ENCODE data around the gene MESP2.
A peak's percentile ranks its signal among the peaks of the same experiment; 100 is the strongest.

Gene MESP2

DNA sequence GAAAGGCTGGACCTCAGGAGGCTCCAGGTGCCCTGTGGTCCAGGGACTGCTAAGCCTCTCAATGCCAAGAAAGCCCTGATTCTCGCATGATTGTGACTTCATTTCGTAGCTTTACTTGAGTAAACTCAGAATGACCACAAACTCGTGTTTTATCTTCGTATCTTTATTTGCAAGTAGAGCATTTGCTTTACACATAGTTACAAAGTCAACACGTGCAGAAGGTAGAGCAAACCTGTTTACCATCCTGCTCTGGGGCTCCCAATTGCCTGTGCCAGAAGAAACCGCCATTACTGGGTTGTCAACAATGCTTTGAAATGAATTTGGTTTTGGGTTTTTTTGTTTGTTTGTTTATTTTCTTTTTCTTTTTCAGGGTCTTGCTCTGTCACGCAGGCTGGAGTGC lies 19.2 kb upstream of the MESP2 start:
- no peak for DNase-seq (ENCODE audit: low read depth)

DNA sequence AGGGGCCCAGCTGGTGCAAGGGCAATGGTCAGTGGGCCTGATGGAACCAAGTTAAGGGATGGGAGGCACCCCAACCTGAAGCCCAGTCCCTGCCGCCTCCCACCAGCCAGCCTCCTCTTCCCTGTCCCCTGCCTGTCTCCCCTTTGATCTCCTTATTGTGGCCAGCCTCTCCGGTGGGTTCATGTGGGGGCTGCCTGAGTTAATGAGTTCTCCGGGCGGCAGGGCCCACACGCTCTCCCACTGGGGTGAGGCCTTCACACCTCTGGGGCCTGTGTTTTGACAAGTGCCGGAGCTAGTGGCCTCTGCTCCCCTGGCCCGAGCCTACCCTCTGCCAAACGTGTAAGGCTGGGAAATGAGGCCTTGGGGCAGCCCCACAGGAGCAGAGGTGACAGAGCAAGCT lies 17.8 kb upstream of the MESP2 start:
- no peak for DNase-seq (ENCODE audit: low read depth)

DNA sequence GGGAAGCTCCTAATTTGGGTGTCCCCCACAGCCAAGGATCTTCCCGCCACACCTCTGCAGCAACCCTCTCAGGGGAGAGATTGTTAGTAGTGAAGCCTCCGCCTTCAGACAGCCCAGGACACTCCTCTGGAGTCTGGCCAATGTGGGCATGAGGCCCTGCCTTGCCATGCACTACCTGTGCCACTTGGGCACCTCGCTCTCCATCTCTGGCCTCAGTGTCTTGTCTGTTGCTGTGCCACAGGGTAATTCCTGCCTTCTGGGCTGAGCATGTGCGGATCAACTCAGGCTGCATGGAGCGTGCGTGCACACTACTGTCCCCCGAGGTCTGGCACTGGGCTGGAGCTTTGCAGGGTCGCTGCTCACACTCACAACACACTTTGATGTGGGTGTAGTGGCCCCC lies 17.2 kb upstream of the MESP2 start:
- no peak for DNase-seq (ENCODE audit: low read depth)

DNA sequence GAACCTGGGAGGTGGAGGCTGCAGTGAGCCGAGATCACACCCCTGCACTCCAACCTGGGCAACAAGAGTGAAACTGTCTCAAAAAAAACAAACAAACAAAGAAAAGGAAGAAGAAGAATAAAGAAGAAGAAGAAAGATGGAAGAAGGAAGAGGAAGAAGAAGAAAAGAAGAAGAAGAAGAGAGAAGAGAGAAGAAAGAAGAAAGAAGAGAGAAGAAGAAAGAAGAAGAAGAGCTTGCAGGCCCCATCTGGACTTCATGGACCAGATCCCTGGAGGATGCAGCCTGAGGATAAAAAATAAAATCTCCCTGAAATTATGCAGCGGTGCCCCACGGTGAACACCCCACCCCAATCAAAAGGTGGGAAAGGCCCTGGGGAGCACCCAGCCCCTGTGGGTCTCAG lies 16.3 kb upstream of the MESP2 start:
- no peak for DNase-seq (ENCODE audit: low read depth)

DNA sequence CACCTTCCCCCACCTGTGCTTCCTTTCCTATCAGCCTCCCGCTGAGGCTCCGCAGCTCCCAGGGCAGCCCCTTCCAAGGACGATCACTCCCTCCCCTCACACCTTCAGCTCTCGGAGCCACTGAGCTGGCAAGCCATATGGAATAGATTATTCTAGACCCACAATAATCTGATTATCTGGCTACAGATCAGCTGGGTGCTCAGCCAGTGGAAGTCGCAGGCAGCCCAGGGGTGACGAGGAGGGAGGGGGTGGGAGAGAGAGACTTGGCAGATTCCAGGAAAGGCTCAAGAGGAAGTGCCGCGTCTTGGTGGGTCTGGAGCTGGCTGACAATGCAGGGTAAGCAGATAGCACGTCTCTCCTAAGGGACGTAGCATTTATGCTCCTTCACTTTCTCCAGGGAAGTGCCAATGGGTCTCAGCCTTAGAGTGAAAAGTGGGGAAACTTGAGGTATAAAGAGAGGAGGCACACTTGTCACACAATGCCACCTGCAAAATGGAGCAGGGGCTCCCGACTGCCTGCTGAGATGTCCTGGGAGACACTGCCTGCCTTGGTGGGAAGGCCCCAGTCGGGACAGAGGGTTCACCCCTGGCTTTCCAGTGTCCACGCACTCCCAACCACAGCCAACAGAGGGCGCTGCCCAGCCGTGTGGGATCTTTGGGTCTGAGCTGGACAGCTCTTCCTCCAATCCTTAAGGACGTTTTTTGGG lies 15.7 kb upstream of the MESP2 start:
- peak; percentile 45 for DNase-seq (ENCODE audit: low read depth)

DNA sequence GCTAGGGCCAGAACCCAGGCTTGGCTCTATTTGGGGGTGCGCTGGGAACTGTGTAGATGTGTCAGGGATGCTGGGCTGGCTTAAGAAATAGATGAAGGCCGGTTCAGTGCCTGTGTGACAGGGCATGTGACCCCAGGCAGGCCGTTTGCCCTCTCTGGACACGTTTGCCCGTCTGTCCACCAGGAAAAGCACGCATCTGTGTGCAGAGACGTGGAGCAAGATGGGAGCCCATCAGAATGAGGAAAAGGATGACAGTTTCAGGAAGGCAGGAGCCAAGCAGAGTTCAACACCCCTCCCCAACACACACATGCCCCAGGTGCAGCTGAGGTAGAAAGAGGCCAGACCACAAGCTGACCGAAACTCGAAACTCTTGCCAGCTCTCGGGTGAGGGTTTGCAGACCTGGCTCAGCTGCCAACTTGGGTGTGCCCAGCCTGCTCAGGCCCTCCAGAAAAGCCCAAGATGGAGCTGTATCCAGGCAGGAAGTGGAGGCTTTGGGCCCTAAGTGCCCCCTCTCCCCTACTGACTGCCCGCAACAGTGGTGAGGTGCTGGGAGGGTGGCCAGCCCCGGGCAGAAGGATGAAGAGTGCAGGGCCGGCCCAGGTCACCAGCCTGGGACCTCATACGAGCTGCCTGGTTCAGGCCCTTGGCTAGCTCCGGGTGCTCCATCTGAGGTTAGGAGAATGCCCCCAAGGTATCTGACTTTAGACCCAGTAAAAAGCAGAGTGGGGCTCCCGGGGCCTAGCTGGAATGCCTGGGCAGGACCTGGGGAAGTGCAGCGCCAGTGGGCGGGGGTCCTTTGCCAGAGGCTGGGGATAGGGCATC lies 14.9 kb upstream of the MESP2 start:
- DNase-seq (ENCODE audit: low read depth), result no peak

DNA sequence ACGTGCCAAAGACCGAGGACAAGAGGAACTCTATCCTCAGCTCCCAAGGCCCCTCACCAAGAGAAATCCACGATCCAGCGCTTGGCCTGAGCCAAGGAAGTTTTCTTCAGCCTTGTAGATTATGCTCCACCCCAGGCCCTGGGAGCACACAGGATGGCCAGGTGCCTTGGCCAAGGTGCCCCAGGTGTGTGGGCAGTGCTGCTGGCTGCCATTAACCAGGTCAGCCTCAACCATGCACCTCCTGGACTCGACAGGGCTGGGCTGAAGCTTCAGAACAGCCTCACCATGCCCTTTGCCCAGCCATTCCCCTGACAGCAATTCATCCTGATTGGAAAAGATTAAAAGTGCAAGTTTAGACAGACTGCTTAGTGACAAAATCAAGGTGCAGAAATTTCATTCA lies 14.2 kb upstream of the MESP2 start:
- DNase-seq (ENCODE audit: low read depth), result no peak

DNA sequence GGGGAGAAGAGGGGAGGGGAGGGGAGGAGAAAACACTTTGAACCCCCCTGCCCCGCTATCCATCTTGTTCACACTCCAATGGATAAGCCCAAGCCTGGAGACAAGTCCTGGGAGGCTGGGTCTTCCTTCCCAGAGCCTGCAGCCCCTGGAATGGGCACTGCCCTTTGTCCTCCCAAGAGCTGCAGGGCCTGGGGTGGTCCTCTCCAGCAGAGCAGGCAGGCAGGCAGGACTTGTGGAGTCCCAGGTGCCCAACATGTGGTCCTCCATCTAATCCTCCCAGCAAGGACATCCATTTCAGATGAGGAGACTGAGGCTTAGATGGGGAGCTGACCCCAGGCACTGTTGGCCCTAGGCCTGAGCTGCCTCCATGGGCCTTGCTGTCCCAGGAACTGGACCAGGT lies 10.4 kb upstream of the MESP2 start:
- no peak for DNase-seq (ENCODE audit: low read depth)

DNA sequence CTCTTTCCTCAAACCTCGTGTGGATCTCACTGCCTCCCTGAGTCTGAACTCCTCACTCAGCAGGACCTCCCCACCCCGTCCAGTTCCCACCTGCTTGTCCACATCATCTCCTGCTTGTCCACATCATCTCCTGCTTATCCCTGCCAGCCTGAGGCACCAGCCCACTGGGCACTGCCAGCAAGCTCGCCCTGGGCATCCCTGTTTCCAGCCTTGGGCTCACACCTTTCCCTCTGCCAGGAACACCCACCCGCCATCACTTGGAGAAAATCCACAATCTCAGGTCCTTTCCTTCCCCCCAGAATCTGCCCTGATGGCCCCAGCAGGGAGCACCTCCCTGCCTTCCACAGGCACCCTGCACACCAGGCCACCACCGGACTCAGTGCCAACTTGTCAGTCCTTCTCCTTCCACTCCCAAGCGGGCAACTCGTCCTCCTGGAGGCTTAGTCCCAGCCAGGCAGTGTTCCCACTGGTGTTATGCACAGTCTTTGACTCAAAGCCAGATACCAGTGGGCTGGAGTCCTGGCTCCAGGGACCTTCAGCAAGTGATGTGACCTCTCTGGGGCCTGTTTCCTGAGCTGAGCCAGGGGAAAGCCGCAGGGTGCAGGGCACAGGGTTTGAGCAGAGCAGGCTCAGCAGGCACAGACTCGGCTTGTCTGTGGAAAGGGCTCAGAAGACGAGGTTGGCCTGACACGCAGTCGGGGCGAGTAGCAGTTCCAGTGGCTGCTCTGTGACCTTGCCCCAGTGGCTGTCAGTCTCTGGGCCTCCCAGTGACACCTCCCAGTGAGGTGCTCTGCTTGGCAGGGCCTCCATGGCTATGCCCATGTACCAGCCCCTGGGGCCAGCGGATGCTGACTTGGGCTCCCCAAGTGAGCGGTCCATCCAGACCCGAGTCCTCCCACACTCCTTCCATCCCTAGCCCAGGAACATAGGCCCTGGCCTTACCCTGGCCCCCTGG lies 9.5 kb upstream of the MESP2 start:
- no peak for DNase-seq (ENCODE audit: low read depth)

DNA sequence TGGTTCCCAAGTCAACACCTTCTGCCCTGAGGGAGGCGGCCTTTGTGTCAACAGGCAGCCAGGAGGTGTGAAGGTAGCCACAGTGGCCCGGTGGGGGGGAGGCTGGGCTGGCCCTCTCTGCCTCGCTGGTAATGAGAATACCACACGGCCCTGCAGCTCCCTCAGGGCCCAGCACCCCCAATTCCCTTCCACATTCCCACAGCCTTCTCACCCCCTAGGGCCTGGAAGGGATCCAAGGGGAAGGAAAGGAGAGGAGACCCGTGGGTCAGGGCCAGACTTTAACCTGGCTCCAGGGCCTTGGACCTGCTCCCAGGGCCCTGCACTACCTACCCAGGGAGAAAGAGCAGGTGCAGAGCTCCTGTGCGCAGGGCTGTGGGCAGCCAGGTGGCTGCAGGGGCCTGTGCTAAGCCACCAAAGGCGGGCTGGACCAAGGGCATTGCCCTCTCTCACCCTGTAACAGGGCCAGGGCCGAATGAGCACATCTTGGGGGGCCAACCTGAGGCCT lies 8.7 kb upstream of the MESP2 start:
- no peak for DNase-seq (ENCODE audit: low read depth)

DNA sequence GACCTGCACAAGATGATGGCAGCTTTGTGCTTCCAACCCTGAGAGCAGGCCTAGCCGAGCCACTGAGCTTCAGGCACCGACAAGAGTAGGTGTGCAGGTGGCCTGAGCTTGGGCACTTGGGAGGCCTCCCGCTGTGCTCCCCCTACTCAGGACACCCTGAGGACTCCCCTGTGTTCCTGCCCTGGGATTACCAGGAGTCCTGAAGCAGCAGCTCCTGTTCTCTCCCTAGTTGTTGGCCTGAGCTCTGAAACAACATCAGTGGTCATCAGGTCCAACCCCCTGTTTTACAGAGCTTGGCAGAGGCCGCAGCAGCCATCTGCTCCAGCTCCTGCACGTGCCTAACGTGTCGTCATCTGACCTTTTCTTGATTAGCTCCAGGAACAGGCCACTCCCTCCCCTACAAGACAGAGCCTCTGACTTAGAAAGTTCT lies 8.0 kb upstream of the MESP2 start:
- no peak for DNase-seq (ENCODE audit: low read depth)

DNA sequence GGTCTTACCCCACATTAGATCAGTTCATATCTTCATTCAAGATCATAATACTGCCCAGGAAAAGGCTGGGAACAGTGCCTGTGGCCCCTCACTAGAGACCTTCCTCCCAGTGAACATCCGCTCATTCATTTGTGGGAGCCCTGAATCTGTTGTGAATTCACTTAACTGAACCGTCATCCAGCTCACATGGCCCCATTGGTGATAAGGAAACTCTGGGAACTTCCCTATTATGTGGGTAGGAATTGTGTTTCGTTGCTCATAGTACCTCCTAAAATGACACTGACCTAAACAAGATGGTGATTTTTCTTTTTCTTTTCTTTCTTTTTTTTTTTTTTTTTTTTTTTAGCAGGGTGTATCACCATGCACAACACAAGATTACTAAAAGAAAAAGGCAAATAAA lies 6.8 kb upstream of the MESP2 start:
- DNase-seq (ENCODE audit: low read depth), result no peak

DNA sequence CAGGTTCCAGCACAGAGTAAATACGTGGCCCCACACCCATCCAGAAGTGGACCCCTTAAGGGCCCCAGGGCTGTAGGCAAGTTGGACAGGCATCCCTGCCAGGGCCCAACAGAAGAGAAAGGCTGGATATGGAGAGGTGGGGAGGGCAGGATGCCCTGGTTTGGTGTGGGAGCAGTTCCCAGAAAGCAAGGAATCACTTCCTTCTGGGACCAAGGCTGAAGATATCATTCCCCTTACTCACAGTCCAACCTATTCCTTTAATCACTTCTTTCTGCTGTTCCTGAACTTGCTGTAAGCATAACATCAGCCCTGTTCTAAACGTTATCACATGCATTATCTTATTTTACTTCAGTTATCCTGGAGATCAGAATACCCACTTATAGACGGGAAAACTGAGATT lies 6.1 kb upstream of the MESP2 start:
- DNase-seq (ENCODE audit: low read depth), result no peak

DNA sequence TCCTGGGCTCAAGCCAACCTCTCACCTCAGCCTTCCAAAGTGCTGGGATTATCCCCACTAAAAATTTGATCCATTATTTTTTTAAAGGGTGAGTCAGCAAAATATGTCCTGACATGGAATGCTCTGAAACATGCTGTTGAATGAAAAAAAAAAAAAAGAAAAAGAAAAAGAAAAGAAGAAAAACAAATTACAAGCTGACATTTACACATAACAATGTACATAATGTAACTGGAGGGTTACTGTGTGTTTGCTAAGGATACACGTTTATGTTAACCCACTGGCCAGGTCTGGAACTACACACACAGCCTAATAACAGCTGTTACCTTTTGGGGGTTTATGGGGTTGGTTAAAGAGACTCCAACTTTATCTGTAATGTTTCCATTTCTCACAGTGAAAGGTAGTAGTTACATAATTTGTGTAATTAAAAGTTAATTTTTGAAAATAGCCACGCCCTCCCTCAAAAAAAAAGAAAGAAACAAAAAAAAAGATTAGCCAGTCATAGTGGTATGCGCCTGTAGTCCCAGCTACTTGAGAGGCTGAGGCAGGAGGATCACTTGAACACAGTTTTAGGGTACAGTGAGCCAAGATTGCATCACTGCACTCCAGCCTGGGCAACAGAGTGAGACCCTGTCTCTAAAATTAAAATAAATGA lies 3.1 kb upstream of the MESP2 start:
- DNase-seq (ENCODE audit: low read depth), result no peak

DNA sequence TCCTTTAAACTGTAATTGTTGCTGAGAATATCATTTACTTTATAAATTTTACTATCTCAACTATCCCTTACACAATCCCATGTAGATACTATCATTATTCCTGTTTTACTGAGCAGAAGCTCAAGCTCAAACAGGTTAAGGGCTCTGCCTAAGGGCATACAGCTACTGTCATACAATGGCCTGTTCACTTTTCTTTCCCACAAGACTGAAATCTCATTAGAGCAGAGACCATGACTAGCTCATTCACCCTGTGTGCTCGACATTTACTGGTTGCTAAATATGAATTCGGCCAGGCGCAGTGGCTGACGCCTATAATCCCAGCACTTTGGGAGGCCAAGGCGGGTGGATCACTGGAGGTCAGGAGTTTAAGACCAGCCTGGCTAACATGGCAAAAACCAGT lies 1.6 kb upstream of the MESP2 start:
- no peak for DNase-seq (ENCODE audit: low read depth)

DNA sequence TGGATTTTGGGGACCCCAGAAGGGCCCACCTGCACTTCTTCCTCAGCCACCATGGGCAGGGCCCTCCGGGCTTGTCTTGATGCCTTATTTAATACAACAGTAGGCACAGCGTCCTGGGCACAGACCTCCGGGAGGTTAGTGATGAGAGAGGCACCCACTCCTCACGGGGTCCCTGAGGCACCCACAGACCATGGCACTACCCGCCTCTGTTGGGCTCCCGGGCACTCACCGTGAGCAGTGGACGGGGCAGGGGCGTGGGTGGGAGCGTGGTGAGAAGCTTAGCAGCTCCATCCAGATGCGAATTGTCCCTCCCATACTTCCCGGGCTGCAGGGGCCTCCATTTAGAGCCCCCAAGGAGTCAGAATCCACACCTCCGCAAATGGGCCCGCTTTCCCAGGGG lies 317 bp upstream of the MESP2 start:
- no peak for DNase-seq (ENCODE audit: low read depth)

DNA sequence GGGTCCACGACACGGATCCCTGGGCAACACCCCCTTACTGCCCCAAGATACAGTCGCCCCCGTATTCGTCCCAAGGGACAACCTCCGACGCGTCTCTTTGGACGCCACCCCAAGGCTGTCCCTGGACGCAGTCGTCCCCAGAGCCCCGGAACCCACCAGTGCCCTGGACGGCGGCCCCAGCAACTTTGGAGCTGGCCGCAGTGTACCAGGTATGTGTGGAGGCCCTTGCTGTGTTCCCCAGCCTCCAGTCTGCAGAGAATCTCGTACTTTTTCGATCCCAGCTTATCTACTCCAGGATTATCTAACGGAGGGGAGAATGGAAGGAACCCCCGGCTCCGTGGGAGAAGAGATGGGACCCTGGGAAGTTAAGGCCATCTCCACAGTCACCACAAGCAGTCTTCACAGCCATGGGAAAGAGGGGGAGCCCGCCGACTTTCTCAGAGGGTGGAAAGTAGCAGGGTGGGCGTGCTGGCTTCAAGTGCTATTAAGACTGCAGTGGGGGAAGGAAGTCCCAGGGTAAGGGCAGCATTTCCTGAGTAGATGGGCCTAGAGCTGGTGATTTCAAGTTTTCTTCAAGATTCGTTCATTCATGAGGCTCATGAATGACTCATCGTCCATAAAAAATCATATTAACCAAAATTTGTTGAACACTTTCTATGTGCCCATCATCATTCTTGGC lies 1.1 kb downstream of the MESP2 start:
- DNase-seq (ENCODE audit: low read depth), result no peak

DNA sequence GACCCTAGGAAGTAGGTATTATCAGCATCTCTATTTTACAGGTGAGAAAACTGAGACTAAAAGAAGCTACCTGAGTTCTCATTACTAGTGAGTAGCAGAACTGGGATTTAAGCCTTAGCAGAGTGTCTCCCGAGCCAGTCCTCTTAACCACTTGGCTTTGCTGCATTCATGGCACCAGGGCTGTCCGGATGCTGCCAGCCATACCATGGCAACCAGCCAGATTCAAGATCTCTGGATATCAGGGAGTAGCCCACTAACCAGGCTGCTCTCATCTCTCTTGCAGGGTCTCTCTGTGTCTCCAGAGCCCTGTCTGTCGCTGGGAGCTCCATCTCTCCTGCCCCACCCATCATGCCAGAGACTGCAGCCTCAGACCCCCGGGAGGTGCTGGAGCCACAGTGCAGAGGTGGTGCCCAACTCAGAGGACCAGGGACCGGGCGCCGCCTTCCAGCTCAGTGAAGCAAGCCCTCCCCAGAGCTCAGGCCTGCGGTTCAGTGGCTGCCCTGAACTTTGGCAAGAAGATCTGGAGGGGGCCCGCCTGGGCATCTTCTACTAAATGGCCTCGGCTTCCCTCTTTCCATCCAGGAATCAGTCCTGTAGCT lies 1.7 kb downstream of the MESP2 start:
- no peak for DNase-seq (ENCODE audit: low read depth)

DNA sequence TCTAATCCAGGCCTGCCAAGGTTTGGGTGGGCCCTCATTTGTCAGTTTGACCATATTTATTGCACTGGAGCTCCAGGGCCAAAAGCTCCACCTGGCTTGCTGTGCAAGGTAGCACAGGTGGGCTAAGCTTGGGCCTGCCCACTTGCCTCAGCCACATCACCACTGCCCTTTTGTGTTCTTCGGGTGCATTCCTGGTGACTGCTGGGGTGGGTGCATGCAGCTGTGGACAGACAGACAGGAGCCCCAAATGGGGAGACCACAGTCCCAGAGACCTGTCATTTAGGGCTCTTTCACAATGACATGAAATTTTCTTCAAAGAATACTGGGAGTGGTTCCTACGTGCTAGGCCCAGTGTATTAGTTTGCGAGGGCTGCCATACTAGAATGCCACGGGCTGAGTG lies 2.7 kb downstream of the MESP2 start:
- no peak for DNase-seq (ENCODE audit: low read depth)

DNA sequence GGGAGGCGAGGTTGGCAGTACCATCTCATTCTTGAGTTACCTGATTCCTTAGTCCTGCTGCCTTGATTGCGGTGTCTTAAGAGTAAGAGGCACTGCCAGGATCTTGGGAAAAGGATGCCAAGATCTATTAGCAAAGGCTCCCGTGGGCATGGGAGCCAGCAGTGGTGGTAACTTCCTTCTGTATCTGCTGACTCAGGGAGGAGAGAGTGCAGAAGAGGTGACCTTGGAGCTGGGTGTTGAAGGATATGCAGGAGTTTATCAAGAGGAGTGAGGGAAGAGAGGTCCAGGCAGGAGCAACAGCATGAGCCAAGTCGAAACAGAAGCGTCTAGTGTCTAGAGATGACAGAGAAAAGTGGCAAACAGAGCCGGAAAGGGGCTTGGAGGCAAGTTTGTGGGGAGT lies 4.5 kb downstream of the MESP2 start:
- DNase-seq (ENCODE audit: low read depth), result no peak

DNA sequence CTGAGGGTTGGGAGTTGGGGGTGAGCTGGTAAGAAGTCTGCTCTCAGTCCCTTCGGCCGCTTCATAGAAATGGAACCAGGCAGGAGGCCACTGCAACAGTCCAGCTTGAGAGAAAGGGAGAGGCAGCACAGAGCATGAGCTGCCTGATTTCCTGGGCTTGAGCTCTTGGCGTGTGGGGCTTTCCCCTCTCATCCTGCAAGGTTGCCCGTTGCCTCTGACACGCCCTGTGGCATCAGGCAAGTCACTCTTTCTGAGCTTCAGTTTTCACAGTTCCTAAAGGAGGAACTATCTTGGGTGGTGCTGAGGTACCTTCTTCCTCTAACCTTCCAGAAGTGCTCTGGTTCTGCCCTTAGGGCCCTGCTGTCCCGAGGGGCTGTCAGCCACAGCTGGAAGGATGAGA lies 4.9 kb downstream of the MESP2 start:
- no peak for DNase-seq (ENCODE audit: low read depth)

Measured in stimulated activated CD8-positive, alpha-beta memory T cell treated with anti-CD3 and anti-CD28 coated beads, Interleukin-15, amount 100 ng/mL, for 24 hours (primary cell).